SU-DHL-6 (cell line): ENCODE measurements around the gene UBTFL1.
"Not testable (repeated sequence)": the region's sequence is repeated elsewhere in the genome, so short reads cannot be mapped to it uniquely, and the experiment has no call there.

Source experiments
- H2AFZ ChIP-seq: fragments of 200-600 bp; sonication (generic); 2 replicates; pipeline ENCODE4 v1.6.1; 2014; ENCODE audit warnings: low read depth, mild to moderate bottlenecking, moderate library complexity, mixed read lengths, antibody characterized with exemption, low read length; ENCODE audit not compliant: severe bottlenecking
- H3F3A ChIP-seq: fragments of 200-600 bp; shearing (Covaris generic); 2 replicates; pipeline ENCODE4 v1.6.0; 2016; ENCODE audit warnings: antibody characterized with exemption, mild to moderate bottlenecking; ENCODE audit not compliant: insufficient read depth
- H3K27ac ChIP-seq: fragments of 200-600 bp; sonication (generic); 2 replicates; pipeline ENCODE4 v1.5.1; 2016; ENCODE audit warnings: low read depth, mild to moderate bottlenecking, low read length, moderate library complexity, mixed read lengths
- H3K27me3 ChIP-seq: fragments of 200-600 bp; sonication (generic), shearing (Covaris generic); 2 replicates; pipeline ENCODE4 v1.6.0; 2014; ENCODE audit warnings: mild to moderate bottlenecking, low read length
- H3K36me3 ChIP-seq: fragments of 200-600 bp; sonication (generic); 2 replicates; pipeline ENCODE4 v1.6.1; 2014; ENCODE audit warnings: mild to moderate bottlenecking, low read length, mixed read lengths
- H3K4me2 ChIP-seq: fragments of 300-600, 200-600 bp; shearing (Covaris generic), sonication (generic); 2 replicates; pipeline ENCODE4 v1.6.0; 2014; ENCODE audit warnings: low read length, low read depth, mild to moderate bottlenecking; ENCODE audit not compliant: poor library complexity, severe bottlenecking
- H3K4me3 ChIP-seq: fragments of 200-600 bp; sonication (generic); 2 replicates; pipeline ENCODE4 v1.5.1; 2014; ENCODE audit warnings: antibody characterized with exemption, low read length, mild to moderate bottlenecking, mixed read lengths; ENCODE audit not compliant: insufficient read depth, poor library complexity, severe bottlenecking
- H3K79me2 ChIP-seq: fragments of 200-600 bp; sonication (generic); 2 replicates; pipeline ENCODE4 v1.6.1; 2014; ENCODE audit warnings: mild to moderate bottlenecking, low read length, moderate library complexity; ENCODE audit not compliant: insufficient read depth
- H3K9ac ChIP-seq: fragments of 200-600 bp; sonication (generic); 2 replicates; pipeline ENCODE4 v1.7.0; 2014; ENCODE audit warnings: mild to moderate bottlenecking, low read length
- H3K9me2 ChIP-seq: fragments of 200-600 bp; sonication (generic); replicated peaks from 2 replicates; pipeline ENCODE4 v1.6.1; 2014; ENCODE audit warnings: low read length; ENCODE audit not compliant: insufficient read depth
- H3K9me3 ChIP-seq: fragments of 200-600 bp; sonication (generic); 2 replicates; pipeline ENCODE4 v1.6.1; 2014; ENCODE audit warnings: low read length, mixed read lengths; ENCODE audit not compliant: insufficient read depth
- H4K20me1 ChIP-seq: fragments of 200-600 bp; sonication (generic); 2 replicates; pipeline ENCODE4 v1.6.1; 2014; ENCODE audit warnings: low read depth, mild to moderate bottlenecking, antibody characterized with exemption, low read length, moderate library complexity, mixed read lengths

Gene UBTFL1

GRCh38 chr11:90085650-90086049 is at the start of gene UBTFL1:
TSS of gene UBTFL1 (plus strand) at chr11:90085950. CDS start at chr11:90085950, 0 bp downstream.
- H3K9ac ChIP-seq, H3K27me3 ChIP-seq, H3K9me3 ChIP-seq, H3K9me2 ChIP-seq, H3K27ac ChIP-seq, H3K79me2 ChIP-seq, H4K20me1 ChIP-seq, H3F3A ChIP-seq, H3K4me3 ChIP-seq, H3K4me2 ChIP-seq, H3K36me3 ChIP-seq, H2AFZ ChIP-seq: not testable (repeated sequence)

GRCh38 chr11:90051591-90052209 is 34.0 kb upstream of the UBTFL1 start:
- not testable (repeated sequence) for H2AFZ ChIP-seq, H3K9me3 ChIP-seq, H3K79me2 ChIP-seq, H3K9me2 ChIP-seq, H3K27ac ChIP-seq, H3K36me3 ChIP-seq, H3K9ac ChIP-seq, H3K4me3 ChIP-seq, H3F3A ChIP-seq, H3K4me2 ChIP-seq, H4K20me1 ChIP-seq, H3K27me3 ChIP-seq

GRCh38 chr11:90052311-90052710 is 33.4 kb upstream of the UBTFL1 start:
- not testable (repeated sequence) for H3F3A ChIP-seq, H3K79me2 ChIP-seq, H4K20me1 ChIP-seq, H2AFZ ChIP-seq, H3K36me3 ChIP-seq, H3K27ac ChIP-seq, H3K27me3 ChIP-seq, H3K4me2 ChIP-seq, H3K4me3 ChIP-seq, H3K9ac ChIP-seq, H3K9me2 ChIP-seq, H3K9me3 ChIP-seq

- not testable (repeated sequence) for H3K9me2 ChIP-seq
Observed at GRCh38 chr11:90053545-90053944, 32.2 kb upstream of the UBTFL1 start.

GRCh38 chr11:90088731-90089130 is 3.0 kb downstream of the UBTFL1 start:
- not testable (repeated sequence) for H3F3A ChIP-seq, H3K9me3 ChIP-seq, H3K4me3 ChIP-seq, H3K27ac ChIP-seq, H3K27me3 ChIP-seq, H2AFZ ChIP-seq, H3K9ac ChIP-seq, H3K36me3 ChIP-seq, H3K4me2 ChIP-seq, H3K79me2 ChIP-seq, H4K20me1 ChIP-seq, H3K9me2 ChIP-seq

More at GRCh38 chr11:90053545-90053944, 32.2 kb upstream of the UBTFL1 start:
- H3K4me2 ChIP-seq, H3K9ac ChIP-seq, H3K9me3 ChIP-seq, H2AFZ ChIP-seq, H3K36me3 ChIP-seq, H3K4me3 ChIP-seq, H4K20me1 ChIP-seq, H3K27me3 ChIP-seq, H3F3A ChIP-seq, H3K79me2 ChIP-seq, H3K27ac ChIP-seq: not testable (repeated sequence)

- H2AFZ ChIP-seq, H3K9ac ChIP-seq, H3K4me2 ChIP-seq, H3F3A ChIP-seq, H3K27me3 ChIP-seq, H3K79me2 ChIP-seq, H4K20me1 ChIP-seq, H3K9me3 ChIP-seq, H3K36me3 ChIP-seq, H3K9me2 ChIP-seq, H3K4me3 ChIP-seq, H3K27ac ChIP-seq: not testable (repeated sequence)
Observed at GRCh38 chr11:90095230-90095924, 9.6 kb downstream of the UBTFL1 start.

GRCh38 chr11:90098261-90098660 is 12.5 kb downstream of the UBTFL1 start:
- H3K9me2 ChIP-seq, H3K27me3 ChIP-seq, H3K9ac ChIP-seq, H3K36me3 ChIP-seq, H3K4me2 ChIP-seq, H2AFZ ChIP-seq, H3K79me2 ChIP-seq, H3F3A ChIP-seq, H3K9me3 ChIP-seq, H3K27ac ChIP-seq, H4K20me1 ChIP-seq, H3K4me3 ChIP-seq: not testable (repeated sequence)
